HCT116 (cell line): ENCODE data around the gene WDFY2. TPM values are rescaled to one million over a fixed set of nuclear protein-coding genes. Genes with fewer than 3 reads are reported as not detected.

Experiments used
- ATAC-seq: fragments of 200-7000 bp; cut with Tn5 transposase; 2 replicates; pipeline ENCODE4 v1.9.1; 2020; ENCODE audit warnings: mild to moderate bottlenecking, moderate library complexity
- BruUV-seq: library from RNA; stranded (reverse); fragments of 400-500 nt; replicated peaks from 2 replicates; lab custom pipeline; 2021; lab: Mats Ljungman, UMichigan
- CTCF ChIA-PET: fragments of 300-600 bp; sonication (Branson Sonifier 250); formaldehyde crosslinking; loops from one replicate; lab custom pipeline; 2021; ENCODE audit warnings: antibody characterized with exemption; lab: Charles Lee
- POLR2A ChIA-PET: fragments of 300-600, 350-600 bp; sonication (Branson Sonifier 250); formaldehyde crosslinking; loops from one replicate; lab custom pipeline; 2021; ENCODE audit warnings: antibody characterized with exemption; lab: Charles Lee
- RAD21 ChIA-PET, 2 experiments: fragments of 300-600 bp; sonication (Branson Sonifier 250); formaldehyde crosslinking; loops; one replicate each; lab custom pipeline; 2023; ENCODE audit warnings: low total read pairs in 2 of 2; ENCODE audit not compliant: uncharacterized antibody in 2 of 2, unreplicated experiment in 2 of 2, low non-redundant PET in 1 of 2; lab: Charles Lee
- DNase-seq: peaks from one replicate; pipeline ENCODE4 v3.0.0-alpha.2; 2010; ENCODE audit warnings: low read depth, low spot score
- H2AFZ ChIP-seq: fragments of 200-600 bp; shearing (Covaris generic), sonication (generic); 2 replicates; pipeline ENCODE4 v1.6.1; 2017; ENCODE audit warnings: low read depth, mixed run types, mixed read lengths, antibody characterized with exemption, low read length; ENCODE audit not compliant: poor library complexity, severe bottlenecking
- H3K27ac ChIP-seq: 2 replicates; pipeline ENCODE4 v1.5.1; 2012; ENCODE audit warnings: low read depth, low read length
- H3K27me3 ChIP-seq: fragments of 200-600 bp; sonication (generic); 2 replicates; pipeline ENCODE4 v1.6.1; 2016; ENCODE audit warnings: mixed run types, low read length, mixed read lengths; ENCODE audit not compliant: insufficient read depth
- H3K36me3 ChIP-seq, 2 experiments: fragments of 200-500 bp in 1 of 2; fragments of 200-600 bp in 1 of 2; sonication (Bioruptor generic) in 1 of 2; sonication (generic) in 1 of 2; 2 replicates each; pipeline versions ENCODE4 v1.5.1 to v1.6.1; 2014 to 2016; ENCODE audit warnings: low read length in 2 of 2, inconsistent platforms in 1 of 2, mixed read lengths in 1 of 2, mixed run types in 1 of 2; ENCODE audit not compliant: insufficient read depth in 2 of 2, control insufficient read depth in 1 of 2
- H3K4me1 ChIP-seq, 2 experiments: fragments of 200-600 bp in 1 of 2; sonication (generic) in 1 of 2; 2 replicates each; pipeline versions ENCODE4 v1.5.1 to v1.6.1; 2012 to 2017; ENCODE audit warnings: low read length in 2 of 2, inconsistent platforms in 1 of 2, mild to moderate bottlenecking in 1 of 2, mixed read lengths in 1 of 2, mixed run types in 1 of 2, moderate library complexity in 1 of 2; ENCODE audit not compliant: insufficient read depth in 2 of 2, control insufficient read depth in 1 of 2
- H3K4me2 ChIP-seq: fragments of 200-600 bp; sonication (generic); 2 replicates; pipeline ENCODE4 v1.6.1; 2017; ENCODE audit warnings: mixed run types, low read length, mixed read lengths
- H3K4me3 ChIP-seq, 2 experiments: fragments of 200-600 bp in 1 of 2; sonication (generic) in 1 of 2; replicated peaks in 1 of 2; 2 replicates each; pipeline ENCODE4 v1.5.1; 2011 to 2016; ENCODE audit warnings: low read length in 2 of 2, control low read depth in 1 of 2, low read depth in 1 of 2, mild to moderate bottlenecking in 1 of 2, mixed read lengths in 1 of 2, mixed run types in 1 of 2
- H3K79me2 ChIP-seq: fragments of 200-600 bp; sonication (generic); 2 replicates; pipeline ENCODE4 v1.6.1; 2017; ENCODE audit warnings: mild to moderate bottlenecking, mixed run types, low read length, moderate library complexity, mixed read lengths; ENCODE audit not compliant: insufficient read depth
- H3K9ac ChIP-seq: fragments of 200-600 bp; sonication (generic); 2 replicates; pipeline ENCODE4 v1.6.1; 2016; ENCODE audit warnings: low read length, mixed read lengths
- H3K9me2 ChIP-seq: fragments of 200-600 bp; sonication (generic), shearing (Covaris generic); 2 replicates; pipeline ENCODE4 v1.6.1; 2017; ENCODE audit warnings: mixed run types, mild to moderate bottlenecking, moderate library complexity; ENCODE audit not compliant: insufficient read depth
- H3K9me3 ChIP-seq, 2 experiments: fragments of 200-500 bp in 1 of 2; fragments of 200-600 bp in 1 of 2; sonication (Bioruptor generic) in 1 of 2; sonication (generic) in 1 of 2; 2 replicates each; pipeline ENCODE4 v1.6.1; 2014 to 2017; ENCODE audit warnings: low read length in 2 of 2, mixed read lengths in 2 of 2, inconsistent platforms in 1 of 2, low read depth in 1 of 2, mild to moderate bottlenecking in 1 of 2, mixed run types in 1 of 2, moderate library complexity in 1 of 2; ENCODE audit not compliant: control insufficient read depth in 1 of 2, insufficient read depth in 1 of 2
- H4K20me1 ChIP-seq: fragments of 200-600 bp; sonication (generic), shearing (Covaris generic); 2 replicates; pipeline ENCODE4 v1.6.1; 2017; ENCODE audit warnings: mixed run types, mild to moderate bottlenecking, moderate library complexity; ENCODE audit not compliant: insufficient read depth
- CTCF ChIP-seq, 3 experiments: fragments of 200-600 bp in 1 of 3; sonication (generic) in 1 of 3; IDR thresholded peaks in 2 of 3; conservative IDR thresholded peaks in 1 of 3; 2 replicates each; pipeline ENCODE4 v1.5.1; 2012 to 2017; ENCODE audit warnings: low read depth in 2 of 3, low read length in 2 of 3, antibody characterized with exemption in 1 of 3, borderline replicate concordance in 1 of 3, control low read depth in 1 of 3, mild to moderate bottlenecking in 1 of 3, mixed read lengths in 1 of 3, mixed run types in 1 of 3, moderate library complexity in 1 of 3; ENCODE audit not compliant: insufficient read depth in 1 of 3
- EGR1 ChIP-seq: IDR thresholded peaks from 2 replicates; pipeline ENCODE4 v1.6.1; 2012; ENCODE audit warnings: low read depth
- EZH2 ChIP-seq: fragments of 200-600 bp; sonication (generic); IDR thresholded peaks from 2 replicates; pipeline ENCODE4 v1.6.1; 2017; ENCODE audit warnings: antibody characterized with exemption, mixed run types
- FOSL1 ChIP-seq: IDR thresholded peaks from 2 replicates; pipeline ENCODE4 v1.6.1; 2012; ENCODE audit warnings: low read depth
- REST ChIP-seq: IDR thresholded peaks from 2 replicates; pipeline ENCODE4 v1.6.1; 2012; ENCODE audit warnings: low read depth
- SRF ChIP-seq: IDR thresholded peaks from 2 replicates; pipeline ENCODE4 v1.6.1; 2012; ENCODE audit warnings: low read depth
- TCF7L2 ChIP-seq: IDR thresholded peaks from 2 replicates; pipeline ENCODE4 v1.7.0; 2011; ENCODE audit warnings: borderline replicate concordance, inconsistent platforms; ENCODE audit not compliant: insufficient read depth, insufficient read length; ENCODE audit errors: extremely low read depth
- YY1 ChIP-seq: IDR thresholded peaks from 2 replicates; pipeline ENCODE4 v1.6.1; 2011; ENCODE audit warnings: low read length, low read depth, moderate library complexity, mild to moderate bottlenecking; ENCODE audit not compliant: insufficient replicate concordance; ENCODE audit errors: extremely low read depth
- ZFX ChIP-seq: fragments of 450-650 bp; IDR thresholded peaks from 2 replicates; pipeline ENCODE4 v1.6.1; 2017
- intact Hi-C: fragments of 100-400 bp; cut with micrococcal nuclease; formaldehyde crosslinking; loops from 2 replicates; pipeline ENCODE4 v1.10.0; 2022
- total RNA-seq: library from RNA; stranded (reverse); gene quantifications from one replicate; pipeline ENCODE4 v1.2.1, GENCODE V29; 2021; ENCODE audit not compliant: unreplicated experiment

The WDFY2 gene
- total RNA-seq, 1 experiment from 2014 or later: 6.1 TPM

DNA sequence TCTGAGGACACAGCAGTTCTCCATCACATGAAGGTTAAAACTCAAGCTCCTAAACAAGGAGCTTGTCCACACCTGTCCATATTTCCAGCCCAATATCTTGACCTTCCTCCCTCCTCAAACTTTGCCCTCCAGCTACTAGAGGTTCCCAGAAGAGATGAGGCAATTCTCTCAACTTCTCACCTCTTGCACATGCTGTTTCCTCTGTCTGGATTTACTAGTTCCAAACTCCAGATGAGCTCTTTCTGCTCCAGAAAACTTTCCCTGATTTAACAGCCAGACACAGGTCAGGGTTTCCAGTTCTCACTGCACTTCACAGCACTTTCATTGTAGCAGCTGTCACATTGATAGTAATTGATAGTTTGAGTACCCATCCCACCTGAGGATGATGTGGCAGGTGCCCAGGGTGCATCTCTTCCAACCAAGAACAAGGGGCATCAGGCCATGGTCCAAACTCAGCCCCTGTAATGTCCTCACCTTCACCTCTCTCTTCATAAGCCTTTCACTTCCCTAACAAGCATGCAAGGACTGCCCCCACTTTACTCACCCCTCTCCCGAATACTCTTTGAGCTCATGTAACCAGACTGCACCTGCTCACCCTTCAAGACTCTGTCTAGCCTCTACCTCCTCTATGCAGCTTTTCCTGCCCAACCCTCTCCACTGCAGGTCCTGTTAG lies 3.0 kb upstream of the WDFY2 start:
- POLR2A ChIA-PET: no interaction called here
- H3K9me3 ChIP-seq: no peaks in the 10 kb centered on the region
- H3K4me1 ChIP-seq: peaks cover 14 to 18% of the 10 kb centered on the region in 2 experiments
- H3K4me3 ChIP-seq: no peak overlapping the region
- CTCF ChIA-PET: no interaction called here
- H3K4me2 ChIP-seq: no peak overlapping the region
- no peaks in the 10 kb centered on the region for H3K27me3 ChIP-seq
- intact Hi-C loops: loop anchor here (5.0 kb wide), 1 partner anchor 216 kb away; no protein-coding TSS in a partner anchor
- no peak overlapping the region for H3K9ac ChIP-seq
- RAD21 ChIA-PET: no interaction called here
- H2AFZ ChIP-seq: no peak overlapping the region
- DNase-seq (no peak), ATAC-seq (no peak)
- TF ChIP-seq TCF7L2 (no peak), EZH2 (no peak), FOSL1 (no peak), CTCF (IDR thresholded peaks at IDR 0.05 in 2 of 3, conservative IDR thresholded peaks at IDR 0.05 in 1 of 3; ENCODE audit: borderline replicate concordance in 1 of 3, insufficient read depth in 1 of 3, low read depth in 2 of 3, low read length in 2 of 3) (no peak), REST (no peak), ZFX (no peak), YY1 (no peak), EGR1 (no peak), SRF (no peak)
- BruUV-seq: no TSS peak
- H4K20me1 ChIP-seq: no peaks in the 10 kb centered on the region
- H3K27ac ChIP-seq: no peak overlapping the region
- H3K79me2 ChIP-seq: no peaks in the 10 kb centered on the region; the same call in 1 of the 2 replicates
- no peaks in the 10 kb centered on the region for H3K36me3 ChIP-seq
- H3K9me2 ChIP-seq: no peaks in the 10 kb centered on the region
